HepG2 (cell line): ENCODE measurements around the gene SLC4A11. TPM values are rescaled to one million over a fixed set of nuclear protein-coding genes. Genes with fewer than 3 reads are reported as not detected.

Experiments
- ARID2 ChIP-seq: sonication (generic); formaldehyde crosslinking; IDR thresholded peaks from 2 replicates; pipeline ENCODE4 v1.8.1; 2022; ENCODE audit warnings: mild to moderate bottlenecking, missing genetic modification reagents, borderline replicate concordance
- EED ChIP-seq: sonication (generic); formaldehyde crosslinking; IDR thresholded peaks from 2 replicates; pipeline ENCODE4 v1.5.0; 2020; ENCODE audit warnings: mild to moderate bottlenecking, missing genetic modification reagents
- ESRRA ChIP-seq: sonication (generic); formaldehyde crosslinking; IDR thresholded peaks from 2 replicates; pipeline ENCODE4 v1.5.1; 2020; ENCODE audit warnings: mild to moderate bottlenecking, low read depth, missing genetic modification reagents
- FOSL1 ChIP-seq: sonication (generic); formaldehyde crosslinking; IDR thresholded peaks from 2 replicates; pipeline ENCODE4 v1.9.0; 2021; ENCODE audit warnings: missing genetic modification reagents, borderline replicate concordance
- HMG20B ChIP-seq: conservative IDR thresholded peaks from 2 replicates; pipeline ENCODE4 v1.6.1; 2016; ENCODE audit warnings: missing genetic modification reagents, missing compliant biosample characterization
- HNF4A ChIP-seq: sonication (generic); formaldehyde crosslinking; IDR thresholded peaks from 2 replicates; pipeline ENCODE4 v1.4.0; 2020; ENCODE audit warnings: missing genetic modification reagents
- KAT8 ChIP-seq: IDR thresholded peaks from 2 replicates; pipeline ENCODE4 v1.6.1; 2016; ENCODE audit warnings: missing genetic modification reagents, missing compliant biosample characterization
- MAFK ChIP-seq, 2 experiments: IDR thresholded peaks in 1 of 2; conservative IDR thresholded peaks in 1 of 2; 2 replicates each; pipeline ENCODE4 v1.6.1; 2011; ENCODE audit warnings: improper control_type of control experiment in 2 of 2, low read length in 2 of 2
- SNRNP70 ChIP-seq: fragments of 200-400 bp; formaldehyde crosslinking; IDR thresholded peaks from 2 replicates; pipeline ENCODE4 v1.6.1; 2017; ENCODE audit warnings: mild to moderate bottlenecking, low read depth, low read length, moderate library complexity
- TBX3 ChIP-seq: fragments of 450-650 bp; IDR thresholded peaks from 2 replicates; pipeline ENCODE4 v1.6.1; 2017; ENCODE audit warnings: antibody characterized with exemption, mild to moderate bottlenecking, inconsistent platforms, borderline replicate concordance
- TSC22D2 ChIP-seq: sonication (generic); formaldehyde crosslinking; IDR thresholded peaks from 2 replicates; pipeline ENCODE4 v1.5.1; 2020; ENCODE audit warnings: missing genetic modification reagents, mild to moderate bottlenecking, borderline replicate concordance
- ZFP36L1 ChIP-seq: sonication (generic); formaldehyde crosslinking; IDR thresholded peaks from 2 replicates; pipeline ENCODE4 v1.8.0; 2022; ENCODE audit warnings: mild to moderate bottlenecking, missing genetic modification reagents, moderate library complexity
- ZNF225 ChIP-seq: sonication (generic); formaldehyde crosslinking; IDR thresholded peaks from 2 replicates; pipeline ENCODE4 v1.4.0; 2020; ENCODE audit warnings: mild to moderate bottlenecking, missing genetic modification reagents
- ZNF30 ChIP-seq: sonication (generic); formaldehyde crosslinking; IDR thresholded peaks from 2 replicates; pipeline ENCODE4 v1.5.0; 2020; ENCODE audit warnings: mild to moderate bottlenecking, missing genetic modification reagents
- ZNF329 ChIP-seq: sonication (generic); formaldehyde crosslinking; IDR thresholded peaks from 2 replicates; pipeline ENCODE4 v1.9.0; 2021; ENCODE audit warnings: low read depth, mild to moderate bottlenecking, missing genetic modification reagents
- ZNF446 ChIP-seq: sonication (generic); formaldehyde crosslinking; IDR thresholded peaks from 2 replicates; pipeline ENCODE4 v1.5.0; 2020; ENCODE audit warnings: mild to moderate bottlenecking, missing genetic modification reagents
- ZNF550 ChIP-seq: sonication (generic); formaldehyde crosslinking; IDR thresholded peaks from 2 replicates; pipeline ENCODE4 v1.4.0; 2020; ENCODE audit warnings: mild to moderate bottlenecking, missing genetic modification reagents, borderline replicate concordance
- ZNF629 ChIP-seq: sonication (generic); formaldehyde crosslinking; conservative IDR thresholded peaks from 2 replicates; pipeline ENCODE4 v1.5.0; 2020; ENCODE audit warnings: missing genetic modification reagents
- ZNF850 ChIP-seq: sonication (generic); formaldehyde crosslinking; conservative IDR thresholded peaks from 2 replicates; pipeline ENCODE4 v1.9.0; 2021; ENCODE audit warnings: mild to moderate bottlenecking, missing genetic modification reagents
- polyA plus RNA-seq, 8 experiments: library from polyadenylated mRNA; depleted of rRNA in 3 of 8; stranded (reverse) in 7 of 8; unstranded in 1 of 8; fragments of >200 nt; fragmentation: Illumina TruSeq in 4 of 8; extraction: Trizol in 4 of 8; gene quantifications; 2 replicates each; pipeline versions ENCODE4 v1.2.1 to v1.2.3, GENCODE V29; 2011 to 2016; ENCODE audit warnings: low read depth in 4 of 8, missing spikeins in 1 of 8, mixed read lengths in 1 of 8; ENCODE audit not compliant: insufficient read depth in 1 of 8
- total RNA-seq, 5 experiments: library from RNA; depleted of rRNA; stranded (reverse); fragments of >200 nt; fragmentation: Illumina TruSeq; extraction: Trizol; gene quantifications; 2 replicates each; pipeline ENCODE4 v1.2.3, GENCODE V29; 2016; ENCODE audit warnings: low read depth in 1 of 5
- TF ChIP-seq, protein P1 (sequence below): IDR thresholded peaks from 2 replicates; pipeline ENCODE4 v1.6.1; 2016
- TF ChIP-seq, protein P2 (sequence below): sonication (generic); formaldehyde crosslinking; IDR thresholded peaks from 2 replicates; pipeline ENCODE4 v1.5.0; 2020; ENCODE audit warnings: mild to moderate bottlenecking, low read depth, missing genetic modification reagents, borderline replicate concordance
- TF ChIP-seq, protein P3 (sequence below): sonication (generic); formaldehyde crosslinking; IDR thresholded peaks from 2 replicates; pipeline ENCODE4 v1.8.1; 2023; ENCODE audit warnings: mild to moderate bottlenecking, missing genetic modification reagents
- TF ChIP-seq, protein P4 (sequence below): sonication (generic); formaldehyde crosslinking; IDR thresholded peaks from 2 replicates; pipeline ENCODE4 v1.5.1; 2020; ENCODE audit warnings: missing genetic modification reagents, mild to moderate bottlenecking, borderline replicate concordance
- TF ChIP-seq, protein P5 (sequence below): sonication (generic); formaldehyde crosslinking; IDR thresholded peaks from 2 replicates; pipeline ENCODE4 v1.4.0; 2020; ENCODE audit warnings: missing genetic modification reagents

The SLC4A11 gene
- total and polyA plus RNA-seq, 2 of the 13 experiments (the other 11 are each of a cell fraction or from before 2014, with no cell fraction given), result 3.9 to 27.0 TPM

DNA sequence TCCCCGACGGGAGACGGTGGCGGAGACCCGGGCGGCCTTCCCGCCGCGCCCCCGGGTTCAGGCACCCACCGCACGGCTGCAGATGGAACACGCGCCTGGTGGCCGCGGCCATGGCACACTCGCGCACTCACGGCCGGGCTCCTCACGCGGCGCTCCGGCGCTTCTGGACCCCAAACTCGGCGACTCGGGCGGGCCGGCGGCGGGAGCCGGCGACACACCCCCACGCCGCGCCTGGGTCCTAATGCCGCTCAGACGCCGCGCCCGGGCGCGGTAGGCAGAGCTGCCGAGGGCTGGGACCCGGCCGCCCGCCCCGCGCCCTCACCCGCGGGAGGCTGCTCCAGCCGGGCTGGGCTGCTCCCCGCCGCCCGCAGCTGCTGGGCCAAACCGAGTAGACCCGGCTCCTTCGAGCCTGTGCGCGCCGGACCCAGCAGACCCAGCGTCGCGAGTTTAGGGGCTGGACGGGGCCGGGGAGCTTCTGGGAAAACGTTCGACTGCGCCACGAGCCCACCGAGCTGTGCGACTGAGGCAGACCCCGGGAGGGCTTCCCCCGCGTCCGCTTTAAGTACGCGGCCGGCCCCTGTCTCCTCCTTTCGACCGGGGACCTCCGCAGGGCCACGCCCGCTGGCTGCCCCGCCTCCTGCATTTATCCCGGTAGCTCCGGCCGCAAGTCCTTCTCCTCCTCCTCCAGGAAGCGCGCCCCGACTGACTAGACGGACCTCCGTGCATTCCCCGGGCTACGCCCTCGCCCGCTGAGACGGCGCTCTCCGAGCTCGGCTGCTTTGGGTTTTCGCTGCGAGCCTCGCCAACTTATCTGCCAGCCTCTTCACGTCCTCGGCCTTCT, at the start of gene SLC4A11 (continued):
- peak; percentile 80; the same call in 1 of the 2 replicates for TF ChIP-seq ZFP36L1 (CRISPR knock-in tag)
- TF ChIP-seq ZNF329 (CRISPR knock-in tag), result no peak; the same call in 1 of the 2 replicates
- peak; percentile 59; the same call in 1 of the 2 replicates for TF ChIP-seq ZNF225 (CRISPR knock-in tag)
- no peak for TF ChIP-seq HMG20B (CRISPR knock-in tag)
- no peak for TF ChIP-seq SNRNP70
- TF ChIP-seq, protein P1, sequence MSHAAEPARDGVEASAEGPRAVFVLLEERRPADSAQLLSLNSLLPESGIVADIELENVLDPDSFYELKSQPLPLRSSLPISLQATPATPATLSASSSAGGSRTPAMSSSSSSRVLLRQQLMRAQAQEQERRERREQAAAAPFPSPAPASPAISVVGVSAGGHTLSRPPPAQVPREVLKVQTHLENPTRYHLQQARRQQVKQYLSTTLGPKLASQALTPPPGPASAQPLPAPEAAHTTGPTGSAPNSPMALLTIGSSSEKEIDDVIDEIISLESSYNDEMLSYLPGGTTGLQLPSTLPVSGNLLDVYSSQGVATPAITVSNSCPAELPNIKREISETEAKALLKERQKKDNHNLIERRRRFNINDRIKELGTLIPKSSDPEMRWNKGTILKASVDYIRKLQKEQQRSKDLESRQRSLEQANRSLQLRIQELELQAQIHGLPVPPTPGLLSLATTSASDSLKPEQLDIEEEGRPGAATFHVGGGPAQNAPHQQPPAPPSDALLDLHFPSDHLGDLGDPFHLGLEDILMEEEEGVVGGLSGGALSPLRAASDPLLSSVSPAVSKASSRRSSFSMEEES (CRISPR knock-in tag), result no peak
- TF ChIP-seq TBX3, result no peak
- TF ChIP-seq, protein P2, sequence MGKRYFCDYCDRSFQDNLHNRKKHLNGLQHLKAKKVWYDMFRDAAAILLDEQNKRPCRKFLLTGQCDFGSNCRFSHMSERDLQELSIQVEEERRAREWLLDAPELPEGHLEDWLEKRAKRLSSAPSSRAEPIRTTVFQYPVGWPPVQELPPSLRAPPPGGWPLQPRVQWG, result 0 out of 2 replicates have a peak, but pooled peaks have one; percentile 55
- TF ChIP-seq MAFK (conservative IDR thresholded peaks at IDR 0.05 in 1 of 2, IDR thresholded peaks at IDR 0.05 in 1 of 2; ENCODE audit: low read length in 2 of 2), result no peak
- TF ChIP-seq ZNF850 (CRISPR knock-in tag), result no peak
- peak; percentile 84 for TF ChIP-seq ZNF446 (CRISPR knock-in tag)
- TF ChIP-seq HNF4A (CRISPR knock-in tag), result no peak
- peak; percentile 86 for TF ChIP-seq EED (CRISPR knock-in tag)
- TF ChIP-seq KAT8 (CRISPR knock-in tag), result peak; percentile 23; the same call in 1 of the 2 replicates
- no peak for TF ChIP-seq ZNF30 (CRISPR knock-in tag)
- no peak for TF ChIP-seq ARID2 (CRISPR knock-in tag)
- TF ChIP-seq, protein P3, sequence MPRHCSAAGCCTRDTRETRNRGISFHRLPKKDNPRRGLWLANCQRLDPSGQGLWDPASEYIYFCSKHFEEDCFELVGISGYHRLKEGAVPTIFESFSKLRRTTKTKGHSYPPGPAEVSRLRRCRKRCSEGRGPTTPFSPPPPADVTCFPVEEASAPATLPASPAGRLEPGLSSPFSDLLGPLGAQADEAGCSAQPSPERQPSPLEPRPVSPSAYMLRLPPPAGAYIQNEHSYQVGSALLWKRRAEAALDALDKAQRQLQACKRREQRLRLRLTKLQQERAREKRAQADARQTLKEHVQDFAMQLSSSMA, result no peak
- no peak; the same call in 1 of the 2 replicates for TF ChIP-seq ESRRA (CRISPR knock-in tag)
- TF ChIP-seq FOSL1 (CRISPR knock-in tag), result 0 out of 2 replicates have a peak, but pooled peaks have one; percentile 13
- TF ChIP-seq, protein P4, sequence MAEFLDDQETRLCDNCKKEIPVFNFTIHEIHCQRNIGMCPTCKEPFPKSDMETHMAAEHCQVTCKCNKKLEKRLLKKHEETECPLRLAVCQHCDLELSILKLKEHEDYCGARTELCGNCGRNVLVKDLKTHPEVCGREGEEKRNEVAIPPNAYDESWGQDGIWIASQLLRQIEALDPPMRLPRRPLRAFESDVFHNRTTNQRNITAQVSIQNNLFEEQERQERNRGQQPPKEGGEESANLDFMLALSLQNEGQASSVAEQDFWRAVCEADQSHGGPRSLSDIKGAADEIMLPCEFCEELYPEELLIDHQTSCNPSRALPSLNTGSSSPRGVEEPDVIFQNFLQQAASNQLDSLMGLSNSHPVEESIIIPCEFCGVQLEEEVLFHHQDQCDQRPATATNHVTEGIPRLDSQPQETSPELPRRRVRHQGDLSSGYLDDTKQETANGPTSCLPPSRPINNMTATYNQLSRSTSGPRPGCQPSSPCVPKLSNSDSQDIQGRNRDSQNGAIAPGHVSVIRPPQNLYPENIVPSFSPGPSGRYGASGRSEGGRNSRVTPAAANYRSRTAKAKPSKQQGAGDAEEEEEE (CRISPR knock-in tag), result no peak
- 0 out of 2 replicates have a peak, but pooled peaks have one; percentile 6 for TF ChIP-seq ZNF629 (CRISPR knock-in tag)
- no peak for TF ChIP-seq TSC22D2 (CRISPR knock-in tag)
- TF ChIP-seq, protein P5, sequence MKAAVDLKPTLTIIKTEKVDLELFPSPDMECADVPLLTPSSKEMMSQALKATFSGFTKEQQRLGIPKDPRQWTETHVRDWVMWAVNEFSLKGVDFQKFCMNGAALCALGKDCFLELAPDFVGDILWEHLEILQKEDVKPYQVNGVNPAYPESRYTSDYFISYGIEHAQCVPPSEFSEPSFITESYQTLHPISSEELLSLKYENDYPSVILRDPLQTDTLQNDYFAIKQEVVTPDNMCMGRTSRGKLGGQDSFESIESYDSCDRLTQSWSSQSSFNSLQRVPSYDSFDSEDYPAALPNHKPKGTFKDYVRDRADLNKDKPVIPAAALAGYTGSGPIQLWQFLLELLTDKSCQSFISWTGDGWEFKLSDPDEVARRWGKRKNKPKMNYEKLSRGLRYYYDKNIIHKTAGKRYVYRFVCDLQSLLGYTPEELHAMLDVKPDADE (CRISPR knock-in tag), result peak; percentile 93; the same call in 1 of the 2 replicates
- no peak for TF ChIP-seq ZNF550 (CRISPR knock-in tag)
